ENCODE results near the gene PUDP.
"Not testable (repeated sequence)": the region's sequence is repeated elsewhere in the genome, so short reads cannot be mapped to it uniquely, and the experiment has no call there.

PUDP gene

DNA sequence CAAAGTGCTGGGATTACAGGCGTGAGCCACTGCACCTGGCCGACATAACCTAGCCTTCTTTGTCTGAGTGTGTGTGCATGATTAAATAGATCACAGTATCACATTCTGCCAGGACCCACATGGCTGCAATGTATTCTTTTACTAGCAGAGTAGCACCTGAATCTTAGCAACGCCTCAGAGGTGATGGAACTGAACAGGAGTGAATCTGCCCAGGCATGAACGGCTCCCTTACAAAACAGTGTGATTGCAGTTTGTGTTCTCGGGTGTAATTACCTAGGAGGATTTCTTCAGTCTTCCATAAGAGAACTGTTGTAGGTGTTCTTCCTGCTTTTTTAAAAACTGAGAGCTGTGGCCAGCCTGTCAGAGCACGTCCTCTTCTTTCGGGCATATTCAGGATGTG, 123.1 kb downstream of the PUDP start:
- no peak for DNase-seq

DNA sequence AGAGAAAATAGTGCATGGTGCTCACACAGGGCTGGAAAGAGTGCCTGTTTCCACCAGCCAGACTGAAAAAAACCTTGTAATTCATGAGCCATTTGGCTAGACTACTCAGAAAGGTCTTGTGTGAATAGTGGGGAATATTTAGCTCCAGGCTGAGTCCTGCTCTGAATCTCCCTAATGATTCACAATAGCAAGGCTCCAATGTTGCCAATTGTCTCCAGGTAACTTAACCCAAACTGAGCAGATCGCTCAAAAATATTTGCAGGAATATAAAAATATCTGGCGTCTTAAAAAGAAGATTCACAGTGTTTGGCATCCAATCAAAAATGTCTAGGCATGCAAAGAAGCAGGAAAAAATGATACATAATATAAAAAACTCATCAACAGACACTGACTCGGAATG, 125.0 kb downstream of the PUDP start:
- DNase-seq: not testable (repeated sequence)

DNA sequence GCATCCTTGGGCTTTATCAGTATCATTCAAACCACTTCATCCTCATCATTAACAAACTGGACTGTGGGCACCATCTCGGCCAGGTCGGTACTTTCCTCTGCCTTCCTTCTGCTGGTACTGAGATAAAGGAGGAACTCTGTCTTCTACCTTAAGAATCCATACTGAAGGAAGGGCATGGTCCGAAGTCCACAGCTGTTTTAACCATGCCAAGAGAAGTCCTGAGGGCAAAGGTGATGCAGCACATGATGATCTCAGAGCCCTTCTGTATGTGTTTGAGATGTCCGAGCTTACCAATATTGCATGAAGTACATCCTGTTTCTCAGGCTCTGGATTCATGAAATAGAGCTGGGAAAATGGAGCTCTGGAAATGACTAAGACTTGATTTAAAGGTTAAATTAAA, 126.0 kb downstream of the PUDP start:
- no peak for DNase-seq

DNA sequence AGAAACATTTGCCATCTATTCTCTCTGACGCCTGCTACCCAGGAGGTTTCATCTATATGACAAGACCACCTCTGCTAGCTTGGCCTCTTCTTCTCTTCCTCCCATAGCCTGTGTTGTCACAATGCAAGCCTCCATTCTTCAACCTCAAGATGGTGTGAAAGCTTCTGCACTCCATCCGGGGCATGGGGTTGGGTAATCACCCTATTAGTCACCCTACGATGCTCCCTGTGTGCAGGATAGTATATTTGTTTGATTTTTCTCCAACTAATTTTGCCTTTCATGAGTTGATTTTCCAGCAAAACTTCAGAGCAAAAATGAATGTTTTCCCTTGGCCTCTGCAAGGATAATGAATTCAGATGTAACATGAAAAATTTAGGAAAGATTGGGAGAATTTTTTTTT, 128.4 kb downstream of the PUDP start:
- no peak for DNase-seq

- DNase-seq: not testable (repeated sequence)
Measured at GRCh38 chrX:7012262-7012834, 135.6 kb downstream of the PUDP start.

DNA sequence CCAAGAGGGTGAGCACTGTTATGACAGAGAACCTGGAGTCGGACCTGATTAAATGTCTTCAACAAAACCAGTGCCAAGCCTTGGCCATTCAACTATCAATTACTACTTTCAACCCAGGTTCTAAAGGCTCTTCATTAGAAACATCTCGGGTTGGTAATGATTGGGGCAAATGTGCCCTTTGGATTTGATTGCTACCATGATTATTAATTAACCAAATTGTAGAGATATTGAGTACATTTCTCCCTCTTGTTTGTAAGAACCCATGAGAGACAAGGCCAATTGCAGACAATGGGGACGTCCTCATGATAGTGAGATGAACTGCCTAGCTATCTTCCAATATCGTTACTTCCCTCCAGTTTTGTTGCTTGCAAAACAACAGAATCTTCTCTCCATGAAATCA, 137.1 kb downstream of the PUDP start:
- DNase-seq: not testable (repeated sequence)

GRCh38 chrX:7007328-7007727, 140.6 kb downstream of the PUDP start:
- not testable (repeated sequence) for DNase-seq
